Measurements from ENCODE around the gene NDEL1.

Gene NDEL1

DNA sequence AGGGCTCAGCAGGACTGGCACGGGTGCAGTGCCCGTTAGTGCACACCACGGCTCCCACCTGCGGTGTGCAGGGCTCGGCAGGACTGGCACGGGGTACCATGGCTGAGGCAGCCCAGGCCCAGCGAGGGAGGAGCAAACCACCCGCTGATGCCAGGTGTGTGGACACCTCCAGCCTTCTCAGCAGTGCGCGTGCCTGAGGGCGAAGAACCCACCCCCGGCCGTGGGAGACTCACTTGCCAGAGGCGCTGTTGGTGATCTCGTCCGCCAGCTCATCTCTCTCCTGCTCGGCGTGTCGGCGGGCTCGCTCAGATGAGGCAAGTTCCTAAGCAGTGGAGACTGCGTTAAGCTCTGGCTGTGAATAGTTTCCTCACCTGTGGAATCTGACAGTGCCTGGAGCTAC, 45.4 kb downstream of the NDEL1 start:
- no peak overlapping the region for H3K4me2 ChIP-seq (ENCODE audit: low read length, poor library complexity, severe bottlenecking)
- H3K27ac ChIP-seq (ENCODE audit: low read length, poor library complexity, severe bottlenecking) = no peak overlapping the region
- 97% methylated on average over 20 of the region's 22 CpGs for WGBS

DNA sequence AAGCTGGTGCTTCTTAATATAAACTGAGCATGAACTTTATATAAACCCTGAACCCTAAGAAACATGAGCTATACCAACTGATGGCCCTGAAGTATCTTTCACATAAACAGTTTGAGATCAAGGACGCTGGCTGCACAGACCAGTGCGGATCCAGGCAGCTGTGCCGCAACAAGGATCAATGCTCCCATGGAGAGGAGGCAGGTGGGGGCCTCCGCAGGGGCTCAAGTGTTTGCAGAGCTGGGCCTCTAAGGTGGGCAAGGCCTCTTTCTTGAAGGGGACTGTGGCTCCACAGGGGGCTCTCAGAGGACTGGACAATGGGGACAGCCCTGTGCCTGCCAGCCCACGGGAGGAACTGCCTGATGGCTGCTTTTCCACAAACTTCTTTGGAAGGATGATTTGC, 46.0 kb downstream of the NDEL1 start:
- Histone ChIP-seq H4K91ac (ENCODE audit: low read length) (no peak overlapping the region), H3K18ac (ENCODE audit: low read depth in 1 of 2, low read length in 2 of 2) (no peak overlapping the region), H2AFZ (ENCODE audit: low read depth, low read length) (no peak overlapping the region), H3K27me3 (ENCODE audit: control insufficient read depth in 1 of 2, insufficient read depth in 1 of 2, low read length in 2 of 2) (no peaks in the 10 kb centered on the region), H3K36me3 (ENCODE audit: control insufficient read depth in 1 of 2, insufficient read depth in 2 of 2, low read depth in 1 of 2, low read length in 2 of 2) (peaks cover 59 to 80% of the 10 kb centered on the region in 2 experiments), H3K4me1 (ENCODE audit: control insufficient read depth, insufficient read depth, low read depth, low read length) (peaks cover 1% of the 10 kb centered on the region), H2BK12ac (ENCODE audit: low read length in 2 of 2) (no peak overlapping the region), H4K8ac (ENCODE audit: low read length) (no peak overlapping the region), H3K4me3 (ENCODE audit: insufficient read depth in 1 of 2, low read depth in 1 of 2, low read length in 2 of 2) (no peak overlapping the region), H3K4ac (ENCODE audit: low read depth in 1 of 2, low read length in 2 of 2) (no peak overlapping the region), H3K79me1 (replicated peaks; ENCODE audit: low read length, poor library complexity, severe bottlenecking) (peaks cover 46% of the 10 kb centered on the region), H3K27ac (ENCODE audit: low read length, poor library complexity, severe bottlenecking) (no peak overlapping the region), H3K9ac (ENCODE audit: low read length) (no peak overlapping the region), H2BK15ac (ENCODE audit: low read depth, poor library complexity, severe bottlenecking) (no peak overlapping the region), H3K4me2 (ENCODE audit: low read length, poor library complexity, severe bottlenecking) (no peak overlapping the region), H2AK5ac (ENCODE audit: low read length, severe bottlenecking) (no peak overlapping the region), H3K9me3 (ENCODE audit: control insufficient read depth, low read length) (peaks cover 28% of the 10 kb centered on the region), H3K23ac (ENCODE audit: low read length in 2 of 2) (no peak overlapping the region), H3K14ac (ENCODE audit: low read length in 2 of 2) (no peak overlapping the region), H2BK120ac (ENCODE audit: low read depth, low read length) (no peak overlapping the region), H2BK5ac (ENCODE audit: low read depth, low read length, poor library complexity, severe bottlenecking) (no peak overlapping the region)
- WGBS = 93% methylated on average over 5 of the region's 5 CpGs
- no peak for DNase-seq

More for the DNA sequence above, 45.4 kb downstream of the NDEL1 start:
- Histone ChIP-seq H3K4ac (ENCODE audit: low read depth in 1 of 2, low read length in 2 of 2) (no peak overlapping the region), H2BK15ac (ENCODE audit: low read depth, poor library complexity, severe bottlenecking) (no peak overlapping the region), H2BK120ac (ENCODE audit: low read depth, low read length) (no peak overlapping the region), H2BK5ac (ENCODE audit: low read depth, low read length, poor library complexity, severe bottlenecking) (no peak overlapping the region), H3K27me3 (ENCODE audit: control insufficient read depth in 1 of 2, insufficient read depth in 1 of 2, low read length in 2 of 2) (no peaks in the 10 kb centered on the region), H2BK12ac (ENCODE audit: low read length in 2 of 2) (no peak overlapping the region), H3K23ac (ENCODE audit: low read length in 2 of 2) (no peak overlapping the region), H4K91ac (ENCODE audit: low read length) (peak overlapping the region; percentile 11), H3K18ac (ENCODE audit: low read depth in 1 of 2, low read length in 2 of 2) (no peak overlapping the region), H3K36me3 (ENCODE audit: control insufficient read depth in 1 of 2, insufficient read depth in 2 of 2, low read depth in 1 of 2, low read length in 2 of 2) (peaks cover 64 to 82% of the 10 kb centered on the region in 2 experiments), H3K79me1 (replicated peaks; ENCODE audit: low read length, poor library complexity, severe bottlenecking) (peaks cover 46% of the 10 kb centered on the region), H4K8ac (ENCODE audit: low read length) (no peak overlapping the region), H3K4me3 (ENCODE audit: insufficient read depth in 1 of 2, low read depth in 1 of 2, low read length in 2 of 2) (no peak overlapping the region), H2AK5ac (ENCODE audit: low read length, severe bottlenecking) (no peak overlapping the region), H3K9ac (ENCODE audit: low read length) (no peak overlapping the region), H3K9me3 (ENCODE audit: control insufficient read depth, low read length) (peaks cover 28% of the 10 kb centered on the region), H2AFZ (ENCODE audit: low read depth, low read length) (no peak overlapping the region), H3K14ac (ENCODE audit: low read length in 2 of 2) (no peak overlapping the region), H3K4me1 (ENCODE audit: control insufficient read depth, insufficient read depth, low read depth, low read length) (peaks cover 1% of the 10 kb centered on the region)
- DNase-seq = no peak

DNA sequence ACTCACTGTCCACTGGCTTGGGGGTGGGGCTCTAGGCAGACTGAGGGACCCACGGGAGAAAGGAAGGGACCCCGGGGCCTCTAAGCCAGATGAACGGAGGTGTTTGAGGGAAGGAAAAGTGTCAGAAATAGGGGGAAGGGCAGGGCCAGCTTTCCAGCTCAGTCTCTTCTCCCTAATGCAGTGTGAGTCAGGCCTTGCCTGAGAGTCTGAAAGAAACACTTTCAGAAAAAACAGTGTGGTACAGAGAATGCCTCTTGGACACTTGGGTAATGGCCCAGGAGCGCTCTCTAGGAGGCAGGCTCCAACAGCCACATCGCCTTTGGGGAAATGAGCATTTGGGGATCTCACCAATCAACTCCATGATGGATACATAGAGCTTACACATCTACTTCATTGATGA, 46.9 kb downstream of the NDEL1 start:
- no peak overlapping the region for H3K27ac ChIP-seq (ENCODE audit: low read length, poor library complexity, severe bottlenecking)
- no peak overlapping the region for H3K9ac ChIP-seq (ENCODE audit: low read length)
- no peak overlapping the region for H2AFZ ChIP-seq (ENCODE audit: low read depth, low read length)
- no peak overlapping the region for H2AK5ac ChIP-seq (ENCODE audit: low read length, severe bottlenecking)
- no peak overlapping the region for H3K4me2 ChIP-seq (ENCODE audit: low read length, poor library complexity, severe bottlenecking)
- DNase-seq = no peak
- H3K27me3 ChIP-seq (ENCODE audit: control insufficient read depth in 1 of 2, insufficient read depth in 1 of 2, low read length in 2 of 2) = no peaks in the 10 kb centered on the region
- H2BK5ac ChIP-seq (ENCODE audit: low read depth, low read length, poor library complexity, severe bottlenecking) = no peak overlapping the region
- no peak overlapping the region for H3K4ac ChIP-seq (ENCODE audit: low read depth in 1 of 2, low read length in 2 of 2)
- WGBS = 96% methylated on average over 5 of the region's 5 CpGs
- no peak overlapping the region for H3K18ac ChIP-seq (ENCODE audit: low read depth in 1 of 2, low read length in 2 of 2)
- no peak overlapping the region for H2BK15ac ChIP-seq (ENCODE audit: low read depth, poor library complexity, severe bottlenecking)
- H3K79me1 ChIP-seq (replicated peaks; ENCODE audit: low read length, poor library complexity, severe bottlenecking) = peaks cover 49% of the 10 kb centered on the region
- H2BK12ac ChIP-seq (ENCODE audit: low read length in 2 of 2) = no peak overlapping the region
- H4K8ac ChIP-seq (ENCODE audit: low read length) = no peak overlapping the region
- H3K4me3 ChIP-seq (ENCODE audit: insufficient read depth in 1 of 2, low read depth in 1 of 2, low read length in 2 of 2) = no peak overlapping the region
- peaks cover 1% of the 10 kb centered on the region for H3K4me1 ChIP-seq (ENCODE audit: control insufficient read depth, insufficient read depth, low read depth, low read length)
- no peak overlapping the region for H2BK120ac ChIP-seq (ENCODE audit: low read depth, low read length)
- H3K9me3 ChIP-seq (ENCODE audit: control insufficient read depth, low read length) = peaks cover 28% of the 10 kb centered on the region
- no peak overlapping the region for H3K14ac ChIP-seq (ENCODE audit: low read length in 2 of 2)
- no peak overlapping the region for H4K91ac ChIP-seq (ENCODE audit: low read length)
- H3K36me3 ChIP-seq (ENCODE audit: control insufficient read depth in 1 of 2, insufficient read depth in 2 of 2, low read depth in 1 of 2, low read length in 2 of 2) = peaks cover 59 to 80% of the 10 kb centered on the region in 2 experiments
- H3K23ac ChIP-seq (ENCODE audit: low read length in 2 of 2) = no peak overlapping the region

DNA sequence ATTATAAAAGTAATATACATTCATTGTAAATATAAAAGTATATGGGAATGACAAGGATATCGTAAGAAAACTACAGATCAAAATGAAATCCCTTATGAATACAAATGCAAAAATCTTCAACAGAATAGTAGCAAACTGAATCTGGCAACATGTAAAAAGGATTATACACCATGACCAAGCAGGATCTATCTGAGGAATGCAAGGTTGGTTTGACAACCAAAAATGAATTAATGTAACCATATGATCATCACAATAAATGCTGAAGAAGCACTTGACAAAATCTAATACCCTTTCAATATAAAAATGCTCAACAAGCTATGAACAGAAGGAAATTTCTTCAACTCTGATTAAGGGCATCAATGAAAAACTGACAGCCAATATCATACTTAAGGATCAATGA, 48.8 kb downstream of the NDEL1 start:
- Histone ChIP-seq H2AFZ (ENCODE audit: low read depth, low read length) (no peak overlapping the region), H3K36me3 (ENCODE audit: control insufficient read depth in 1 of 2, insufficient read depth in 2 of 2, low read depth in 1 of 2, low read length in 2 of 2) (peaks cover 62 to 78% of the 10 kb centered on the region in 2 experiments), H3K79me1 (replicated peaks; ENCODE audit: low read length, poor library complexity, severe bottlenecking) (peaks cover 49% of the 10 kb centered on the region), H2BK15ac (ENCODE audit: low read depth, poor library complexity, severe bottlenecking) (no peak overlapping the region), H3K4me2 (ENCODE audit: low read length, poor library complexity, severe bottlenecking) (no peak overlapping the region), H2BK12ac (ENCODE audit: low read length in 2 of 2) (no peak overlapping the region), H3K9ac (ENCODE audit: low read length) (no peak overlapping the region), H3K27me3 (ENCODE audit: control insufficient read depth in 1 of 2, insufficient read depth in 1 of 2, low read length in 2 of 2) (no peaks in the 10 kb centered on the region), H2BK5ac (ENCODE audit: low read depth, low read length, poor library complexity, severe bottlenecking) (no peak overlapping the region), H3K9me3 (ENCODE audit: control insufficient read depth, low read length) (peaks cover 34% of the 10 kb centered on the region), H2AK5ac (ENCODE audit: low read length, severe bottlenecking) (no peak overlapping the region), H3K18ac (ENCODE audit: low read depth in 1 of 2, low read length in 2 of 2) (no peak overlapping the region), H2BK120ac (ENCODE audit: low read depth, low read length) (no peak overlapping the region), H3K27ac (ENCODE audit: low read length, poor library complexity, severe bottlenecking) (no peak overlapping the region), H3K4me1 (ENCODE audit: control insufficient read depth, insufficient read depth, low read depth, low read length) (peaks cover 6% of the 10 kb centered on the region), H3K14ac (ENCODE audit: low read length in 2 of 2) (no peak overlapping the region), H4K8ac (ENCODE audit: low read length) (no peak overlapping the region), H3K23ac (ENCODE audit: low read length in 2 of 2) (no peak overlapping the region), H4K91ac (ENCODE audit: low read length) (no peak overlapping the region), H3K4me3 (ENCODE audit: insufficient read depth in 1 of 2, low read depth in 1 of 2, low read length in 2 of 2) (no peak overlapping the region), H3K4ac (ENCODE audit: low read depth in 1 of 2, low read length in 2 of 2) (no peak overlapping the region)
- DNase-seq = no peak
- WGBS = no CpG with 5 or more reads among the region's 1 CpG

Data from mesenchymal stem cell (in vitro differentiated cells and primary cell).